Measurements from ENCODE around the gene DDX23.

DNA sequence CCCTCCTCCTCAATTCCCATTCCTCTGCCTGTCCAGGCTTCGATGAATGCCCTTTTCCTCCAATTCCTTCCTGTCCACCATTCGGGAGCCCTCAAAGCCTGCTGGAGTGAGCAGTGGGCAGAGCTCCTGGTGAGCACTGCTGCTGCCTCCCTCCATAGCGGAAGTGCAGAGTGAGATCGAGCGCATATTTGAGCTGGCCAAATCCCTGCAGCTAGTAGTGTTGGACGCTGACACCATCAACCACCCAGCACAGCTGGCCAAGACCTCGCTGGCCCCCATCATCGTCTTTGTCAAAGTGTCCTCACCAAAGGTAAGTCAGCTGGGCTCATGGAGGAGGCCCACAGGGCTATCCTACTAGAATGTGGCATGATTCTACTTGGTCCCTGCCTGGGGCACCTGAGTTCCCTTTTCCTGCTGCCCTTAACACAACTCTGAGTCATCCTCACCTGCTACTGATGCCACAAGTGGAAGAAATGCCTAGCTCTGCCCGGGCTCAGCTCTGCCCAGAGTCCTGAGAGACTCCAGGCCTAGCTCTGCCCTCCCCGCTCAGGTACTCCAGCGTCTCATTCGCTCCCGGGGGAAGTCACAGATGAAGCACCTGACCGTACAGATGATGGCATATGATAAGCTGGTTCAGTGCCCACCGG lies 25.6 kb downstream of the DDX23 start:
- TF ChIP-seq RCOR1 (IDR thresholded peaks at IDR 0.05; ENCODE audit: insufficient replicate concordance, low read length) (no peak), SMC3 (IDR thresholded peaks at IDR 0.05; ENCODE audit: low read depth, low read length) (no peak), POLR2A (IDR thresholded peaks at IDR 0.05; ENCODE audit: low read depth, low read length) (no peak), RAD21 (IDR thresholded peaks at IDR 0.05; ENCODE audit: low read length) (no peak), USF2 (IDR thresholded peaks at IDR 0.05; ENCODE audit: low read depth, low read length) (no peak), BHLHE40 (IDR thresholded peaks at IDR 0.05; ENCODE audit: low read depth, low read length) (no peak), MAFK (IDR thresholded peaks at IDR 0.05; ENCODE audit: low read depth, low read length) (no peak), FOS (IDR thresholded peaks at IDR 0.05; ENCODE audit: low read depth, low read length) (no peak), NFE2L2 (IDR thresholded peaks at IDR 0.05; ENCODE audit: low read depth, low read length) (no peak)
- TF ChIP-seq, protein P1, sequence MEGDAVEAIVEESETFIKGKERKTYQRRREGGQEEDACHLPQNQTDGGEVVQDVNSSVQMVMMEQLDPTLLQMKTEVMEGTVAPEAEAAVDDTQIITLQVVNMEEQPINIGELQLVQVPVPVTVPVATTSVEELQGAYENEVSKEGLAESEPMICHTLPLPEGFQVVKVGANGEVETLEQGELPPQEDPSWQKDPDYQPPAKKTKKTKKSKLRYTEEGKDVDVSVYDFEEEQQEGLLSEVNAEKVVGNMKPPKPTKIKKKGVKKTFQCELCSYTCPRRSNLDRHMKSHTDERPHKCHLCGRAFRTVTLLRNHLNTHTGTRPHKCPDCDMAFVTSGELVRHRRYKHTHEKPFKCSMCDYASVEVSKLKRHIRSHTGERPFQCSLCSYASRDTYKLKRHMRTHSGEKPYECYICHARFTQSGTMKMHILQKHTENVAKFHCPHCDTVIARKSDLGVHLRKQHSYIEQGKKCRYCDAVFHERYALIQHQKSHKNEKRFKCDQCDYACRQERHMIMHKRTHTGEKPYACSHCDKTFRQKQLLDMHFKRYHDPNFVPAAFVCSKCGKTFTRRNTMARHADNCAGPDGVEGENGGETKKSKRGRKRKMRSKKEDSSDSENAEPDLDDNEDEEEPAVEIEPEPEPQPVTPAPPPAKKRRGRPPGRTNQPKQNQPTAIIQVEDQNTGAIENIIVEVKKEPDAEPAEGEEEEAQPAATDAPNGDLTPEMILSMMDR (conservative IDR thresholded peaks at IDR 0.05; ENCODE audit: low read depth, low read length): no peak
